A549 (cell line): ENCODE results near the gene TSHZ2. TPM values are rescaled to one million over a fixed set of nuclear protein-coding genes. Genes with fewer than 3 reads are reported as not detected.

ENCODE experiments used
- ATAC-seq, 2 experiments: fragments of 200-7000 bp in 1 of 2; fragments of >200 bp in 1 of 2; cut with Nextera tagmentation in 1 of 2; cut with Tn5 transposase in 1 of 2; 3 replicates each; pipeline versions ENCODE4 v1.8.0 to v1.9.1; 2018 to 2020; ENCODE audit warnings: mild to moderate bottlenecking in 1 of 2, moderate library complexity in 1 of 2
- CTCF ChIA-PET: fragments of 300-600 bp; sonication (Branson Sonifier 250); formaldehyde crosslinking; extraction: SDS; loops from one replicate; lab custom pipeline; 2021; ENCODE audit warnings: antibody characterized with exemption, inconsistent platforms; lab: Yijun Ruan, JAX
- POLR2A ChIA-PET: fragments of 350-600 bp; formaldehyde crosslinking; extraction: SDS; loops from one replicate; lab custom pipeline; 2021; ENCODE audit warnings: antibody characterized with exemption, inconsistent platforms; lab: Yijun Ruan, JAX
- DNase-seq, 2 experiments: peaks; one replicate each; pipeline versions ENCODE4 v3.0.0 to v3.0.0-alpha.2; 2011 to 2016; ENCODE audit warnings: low read depth in 1 of 2, low spot score in 1 of 2
- FAIRE-seq: peaks from 2 replicates; lab custom pipeline; 2011; peaks lifted over from hg19 to GRCh38; lab: Jason Lieb, UNC
- H3K27ac ChIP-seq, 2 experiments: fragments of >200 bp; sonication (Bioruptor Twin); formaldehyde crosslinking; 3 replicates each; pipeline ENCODE4 v1.5.1; 2016 to 2017
- H3K4me1 ChIP-seq: fragments of >200 bp; sonication (Bioruptor Twin); formaldehyde crosslinking; 3 replicates; pipeline ENCODE4 v1.6.1; 2016
- H3K4me2 ChIP-seq: fragments of >200 bp; sonication (Bioruptor Twin); formaldehyde crosslinking; 3 replicates; pipeline ENCODE4 v1.6.1; 2016
- H3K4me3 ChIP-seq: fragments of >200 bp; sonication (Bioruptor Twin); formaldehyde crosslinking; 3 replicates; pipeline ENCODE4 v1.5.1; 2016
- H3K9me3 ChIP-seq: fragments of >200 bp; sonication (Bioruptor Twin); formaldehyde crosslinking; 3 replicates; pipeline ENCODE4 v1.6.1; 2016
- ATOH8 ChIP-seq: fragments of 250-450 bp; sonication (Bioruptor Pico); IDR thresholded peaks from 2 replicates; pipeline ENCODE4 v1.5.0; 2020; ENCODE audit warnings: low read depth, mild to moderate bottlenecking, moderate library complexity
- BHLHE40 ChIP-seq: IDR thresholded peaks from 2 replicates; pipeline ENCODE4 v1.6.1; 2012; ENCODE audit warnings: low read depth, low read length, inconsistent platforms
- CBX8 ChIP-seq: fragments of 200-600 bp; sonication (generic); IDR thresholded peaks from 2 replicates; pipeline ENCODE4 v1.6.1; 2016
- EHF ChIP-seq: fragments of 250-450 bp; sonication (Bioruptor Pico); IDR thresholded peaks from 2 replicates; pipeline ENCODE4 v1.5.0; 2020; ENCODE audit warnings: mild to moderate bottlenecking
- FOSB ChIP-seq: fragments of 250-450 bp; sonication (Bioruptor Pico); IDR thresholded peaks from 2 replicates; pipeline ENCODE4 v1.5.0; 2020; ENCODE audit warnings: mild to moderate bottlenecking, moderate library complexity
- FOXS1 ChIP-seq: fragments of 250-450 bp; sonication (Bioruptor Pico); IDR thresholded peaks from 2 replicates; pipeline ENCODE4 v1.5.0; 2020; ENCODE audit warnings: mild to moderate bottlenecking, moderate library complexity
- HES2 ChIP-seq: fragments of >200 bp; sonication (Bioruptor Twin); formaldehyde crosslinking; IDR thresholded peaks from 2 replicates; pipeline ENCODE4 v1.6.1; 2016
- HMGXB4 ChIP-seq: fragments of 250-450 bp; sonication (Bioruptor Pico); IDR thresholded peaks from 2 replicates; pipeline ENCODE4 v1.5.0; 2021; ENCODE audit warnings: mild to moderate bottlenecking, moderate library complexity, borderline replicate concordance
- HOXA7 ChIP-seq: fragments of 250-450 bp; sonication (Bioruptor Pico); IDR thresholded peaks from 2 replicates; pipeline ENCODE4 v1.5.0; 2020; ENCODE audit warnings: mild to moderate bottlenecking, moderate library complexity
- JUN ChIP-seq, 2 experiments: fragments of >200 bp; sonication (Bioruptor Twin); formaldehyde crosslinking; IDR thresholded peaks; 2 replicates in 1 of 2; 3 replicates in 1 of 2; pipeline ENCODE4 v1.6.1; 2016 to 2017
- KDM1A ChIP-seq: fragments of 200-600 bp; sonication (generic); IDR thresholded peaks from 2 replicates; pipeline ENCODE4 v1.6.1; 2016; ENCODE audit warnings: low read depth, mild to moderate bottlenecking
- PBX3 ChIP-seq: IDR thresholded peaks from 2 replicates; pipeline ENCODE4 v1.6.1; 2012
- PHF8 ChIP-seq: fragments of 200-600 bp; sonication (generic); IDR thresholded peaks from 2 replicates; pipeline ENCODE4 v1.6.1; 2016; ENCODE audit warnings: low read depth, mild to moderate bottlenecking, antibody characterized with exemption, moderate library complexity, borderline replicate concordance
- RFX5 ChIP-seq: fragments of 450-650 bp; IDR thresholded peaks from 2 replicates; pipeline ENCODE4 v1.7.1; 2014; ENCODE audit warnings: antibody characterized with exemption, mild to moderate bottlenecking, moderate library complexity
- RNF2 ChIP-seq: fragments of 200-600 bp; sonication (generic); IDR thresholded peaks from 2 replicates; pipeline ENCODE4 v1.6.1; 2016; ENCODE audit warnings: low read depth, mild to moderate bottlenecking, antibody characterized with exemption, moderate library complexity, borderline replicate concordance
- SMC3 ChIP-seq: fragments of >200 bp; sonication (Bioruptor Twin); formaldehyde crosslinking; IDR thresholded peaks from 3 replicates; pipeline ENCODE4 v1.6.1; 2018; ENCODE audit warnings: inconsistent platforms
- TP53 ChIP-seq: fragments of 250-450 bp; sonication (Bioruptor Pico); IDR thresholded peaks from 2 replicates; pipeline ENCODE4 v1.5.0; 2021; ENCODE audit warnings: mild to moderate bottlenecking, moderate library complexity
- ZNF302 ChIP-seq: fragments of 250-450 bp; sonication (Bioruptor Pico); IDR thresholded peaks from 2 replicates; pipeline ENCODE4 v1.9.0; 2021; ENCODE audit warnings: inconsistent platforms, mild to moderate bottlenecking, moderate library complexity
- ZSCAN20 ChIP-seq: fragments of 250-450 bp; sonication (Bioruptor Pico); IDR thresholded peaks from 2 replicates; pipeline ENCODE4 v1.8.0; 2022; ENCODE audit warnings: mild to moderate bottlenecking, moderate library complexity
- WGBS: methylation state at CpG from one replicate; pipeline ENCODE4 v1.1.6; 2017; ENCODE audit errors: missing lambda C conversion rate; 5-methylcytosine and 5-hydroxymethylcytosine counted together
- polyA plus RNA-seq, 4 experiments: library from polyadenylated mRNA; depleted of rRNA in 3 of 4; stranded (reverse); fragments of >200 nt; fragmentation: RNase III in 1 of 4; extraction: RNeasy Plus Mini Kit Qiagen cat#74134 plus additional on column Dnase treatment in 1 of 4; gene quantifications; 2 replicates in 3 of 4; 3 replicates in 1 of 4; pipeline ENCODE4 v1.2.3, GENCODE V29; 2011 to 2017

Gene TSHZ2
- polyA plus RNA-seq, 2 of the 4 experiments (the other 2 are of a cell fraction), result not detected

- ATAC-seq (no peak), FAIRE-seq (no peak)
- WGBS, result 44% methylated on average over 8 of the region's 8 CpGs
Observed at GRCh38 chr20:53302695-53303412, 330.7 kb downstream of the TSHZ2 start.

GRCh38 chr20:53303413-53303760 lies 331.2 kb downstream of the TSHZ2 start:
- no peak overlapping the region for H3K4me2 ChIP-seq
- ATAC-seq (no peak), FAIRE-seq (no peak), DNase-seq (no peak)
- TF ChIP-seq TP53 (CRISPR knock-in tag) (no peak), BHLHE40 (no peak), ZNF302 (CRISPR knock-in tag) (no peak), FOSB (CRISPR knock-in tag) (no peak), HMGXB4 (no peak), HES2 (no peak), RFX5 (no peak), PBX3 (no peak), JUN (IDR thresholded peaks at IDR 0.05) (no peak), KDM1A (no peak), SMC3 (no peak)
- H3K4me1 ChIP-seq, result no peaks in the 10 kb centered on the region
- POLR2A ChIA-PET, result no interaction called here
- CTCF ChIA-PET, result no interaction called here
- H3K27ac ChIP-seq, result no peak overlapping the region
- no peak overlapping the region for H3K4me3 ChIP-seq
- WGBS, result 50% methylated on average over 4 of the region's 4 CpGs
- no peaks in the 10 kb centered on the region for H3K9me3 ChIP-seq

More at GRCh38 chr20:53302695-53303412, 330.7 kb downstream of the TSHZ2 start:
- ChIA-PET CTCF (no interaction called here), POLR2A (no interaction called here)
- Histone ChIP-seq H3K27ac (no peak overlapping the region), H3K4me3 (no peak overlapping the region), H3K9me3 (no peaks in the 10 kb centered on the region), H3K4me2 (no peak overlapping the region), H3K4me1 (no peaks in the 10 kb centered on the region)
- TF ChIP-seq ATOH8 (CRISPR knock-in tag) (no peak), HES2 (no peak), BHLHE40 (no peak), FOXS1 (CRISPR knock-in tag) (no peak), PHF8 (no peak), CBX8 (no peak), HOXA7 (CRISPR knock-in tag) (no peak), HMGXB4 (no peak), RNF2 (no peak), RFX5 (no peak), ZSCAN20 (CRISPR knock-in tag) (no peak), KDM1A (no peak), EHF (CRISPR knock-in tag) (no peak)
- DNase-seq, result no peak
